Activated gamma-delta T cell treated with anti-CD3 and anti-CD28 coated beads, Interleukin-2, amount 50 U/mL, for 16 hours (primary cell): Measurements from ENCODE around the gene PIK3IP1.
A peak's percentile ranks its signal among the peaks of the same experiment; 100 is the strongest.

ENCODE experiments used
- DNase-seq: peaks from one replicate; pipeline ENCODE4 v3.0.0-alpha.2; 2020; ENCODE audit warnings: low read depth

PIK3IP1 gene

DNA sequence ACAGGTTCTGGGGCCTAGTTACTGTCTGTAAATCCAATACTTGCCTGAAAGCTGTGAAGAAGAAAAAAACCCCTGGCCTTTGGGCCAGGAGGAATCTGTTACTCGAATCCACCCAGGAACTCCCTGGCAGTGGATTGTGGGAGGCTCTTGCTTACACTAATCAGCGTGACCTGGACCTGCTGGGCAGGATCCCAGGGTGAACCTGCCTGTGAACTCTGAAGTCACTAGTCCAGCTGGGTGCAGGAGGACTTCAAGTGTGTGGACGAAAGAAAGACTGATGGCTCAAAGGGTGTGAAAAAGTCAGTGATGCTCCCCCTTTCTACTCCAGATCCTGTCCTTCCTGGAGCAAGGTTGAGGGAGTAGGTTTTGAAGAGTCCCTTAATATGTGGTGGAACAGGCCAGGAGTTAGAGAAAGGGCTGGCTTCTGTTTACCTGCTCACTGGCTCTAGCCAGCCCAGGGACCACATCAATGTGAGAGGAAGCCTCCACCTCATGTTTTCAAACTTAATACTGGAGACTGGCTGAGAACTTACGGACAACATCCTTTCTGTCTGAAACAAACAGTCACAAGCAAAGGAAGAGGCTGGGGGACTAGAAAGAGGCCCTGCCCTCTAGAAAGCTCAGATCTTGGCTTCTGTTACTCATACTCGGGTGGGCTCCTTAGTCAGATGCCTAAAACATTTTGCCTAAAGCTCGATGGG, 13.5 kb downstream of the PIK3IP1 start:
- no peak for DNase-seq

DNA sequence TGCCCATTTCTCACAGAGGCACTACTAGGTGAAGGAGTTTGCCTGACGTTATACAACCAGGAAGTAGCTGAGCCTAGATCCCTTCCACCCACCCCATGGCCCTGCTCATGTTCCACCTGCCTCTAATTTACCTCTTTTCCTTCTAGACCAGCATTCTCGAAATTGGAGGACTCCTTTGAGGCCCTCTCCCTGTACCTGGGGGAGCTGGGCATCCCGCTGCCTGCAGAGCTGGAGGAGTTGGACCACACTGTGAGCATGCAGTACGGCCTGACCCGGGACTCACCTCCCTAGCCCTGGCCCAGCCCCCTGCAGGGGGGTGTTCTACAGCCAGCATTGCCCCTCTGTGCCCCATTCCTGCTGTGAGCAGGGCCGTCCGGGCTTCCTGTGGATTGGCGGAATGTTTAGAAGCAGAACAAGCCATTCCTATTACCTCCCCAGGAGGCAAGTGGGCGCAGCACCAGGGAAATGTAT, 14.1 kb downstream of the PIK3IP1 start:
- no peak for DNase-seq

GRCh38 chr22:31277741-31278140, 14.5 kb downstream of the PIK3IP1 start:
- no peak for DNase-seq

DNA sequence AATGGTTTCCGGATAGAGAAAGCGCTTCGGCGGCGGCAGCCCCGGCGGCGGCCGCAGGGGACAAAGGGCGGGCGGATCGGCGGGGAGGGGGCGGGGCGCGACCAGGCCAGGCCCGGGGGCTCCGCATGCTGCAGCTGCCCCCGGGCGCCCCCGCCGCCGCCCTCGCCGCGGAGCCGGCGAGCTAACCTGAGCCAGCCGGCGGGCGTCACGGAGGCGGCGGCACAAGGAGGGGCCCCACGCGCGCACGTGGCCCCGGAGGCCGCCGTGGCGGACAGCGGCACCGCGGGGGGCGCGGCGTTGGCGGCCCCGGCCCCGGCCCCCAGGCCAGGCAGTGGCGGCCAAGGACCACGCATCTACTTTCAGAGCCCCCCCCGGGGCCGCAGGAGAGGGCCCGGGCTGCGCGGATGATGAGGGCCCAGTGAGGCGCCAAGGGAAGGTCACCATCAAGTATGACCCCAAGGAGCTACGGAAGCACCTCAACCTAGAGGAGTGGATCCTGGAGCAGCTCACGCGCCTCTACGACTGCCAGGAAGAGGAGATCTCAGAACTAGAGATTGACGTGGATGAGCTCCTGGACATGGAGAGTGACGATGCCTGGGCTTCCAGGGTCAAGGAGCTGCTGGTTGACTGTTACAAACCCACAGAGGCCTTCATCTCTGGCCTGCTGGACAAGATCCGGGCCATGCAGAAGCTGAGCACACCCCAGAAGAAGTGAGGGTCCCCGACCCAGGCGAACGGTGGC, 15.7 kb downstream of the PIK3IP1 start:
- DNase-seq = no peak

GRCh38 chr22:31275576-31275975, 16.7 kb downstream of the PIK3IP1 start:
- no peak for DNase-seq

GRCh38 chr22:31275018-31275417, 17.3 kb downstream of the PIK3IP1 start:
- no peak for DNase-seq

GRCh38 chr22:31274017-31274416, 18.3 kb downstream of the PIK3IP1 start:
- no peak for DNase-seq

DNA sequence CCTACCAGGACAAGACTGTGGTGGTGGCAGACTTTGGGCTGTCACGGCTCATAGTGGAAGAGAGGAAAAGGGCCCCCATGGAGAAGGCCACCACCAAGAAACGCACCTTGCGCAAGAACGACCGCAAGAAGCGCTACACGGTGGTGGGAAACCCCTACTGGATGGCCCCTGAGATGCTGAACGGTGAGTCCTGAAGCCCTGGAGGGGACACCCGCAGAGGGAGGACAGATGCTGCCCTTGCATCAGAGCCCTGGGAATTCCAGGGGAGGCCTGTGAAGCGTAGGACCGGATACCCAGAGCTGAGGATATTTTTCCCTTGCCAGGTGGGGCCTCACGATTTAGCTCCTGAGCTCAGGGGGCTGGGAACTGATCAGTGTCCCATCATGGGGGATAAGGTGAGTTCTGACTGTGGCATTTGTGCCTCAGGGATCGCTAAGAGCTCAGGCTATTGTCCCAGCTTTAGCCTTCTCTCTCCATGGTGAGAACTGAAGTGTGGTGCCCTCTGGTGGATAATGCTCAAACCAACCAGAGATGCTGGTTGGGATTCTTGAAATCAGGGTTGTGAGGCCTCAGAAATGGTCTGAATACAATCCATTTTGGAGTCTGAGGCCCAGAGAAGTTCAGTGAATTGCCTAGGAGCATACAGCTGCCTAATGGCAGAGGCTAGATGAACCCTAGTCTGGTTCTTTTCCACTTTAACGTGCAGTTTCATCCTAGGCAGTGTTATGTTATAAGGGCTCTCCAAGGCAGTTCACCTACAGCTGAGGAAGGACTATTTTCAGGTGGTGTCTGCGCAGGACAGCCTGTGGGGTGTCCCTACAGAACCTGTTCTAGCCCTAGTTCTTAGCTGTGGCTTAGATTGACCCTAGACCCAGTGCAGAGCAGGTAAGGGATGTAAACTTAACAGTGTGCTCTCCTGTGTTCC, 19.5 kb downstream of the PIK3IP1 start:
- peak; percentile 27 for DNase-seq

- DNase-seq = no peak
Measured at GRCh38 chr22:31271485-31271884, 20.8 kb downstream of the PIK3IP1 start.

GRCh38 chr22:31271026-31271425, 21.3 kb downstream of the PIK3IP1 start:
- no peak for DNase-seq

DNA sequence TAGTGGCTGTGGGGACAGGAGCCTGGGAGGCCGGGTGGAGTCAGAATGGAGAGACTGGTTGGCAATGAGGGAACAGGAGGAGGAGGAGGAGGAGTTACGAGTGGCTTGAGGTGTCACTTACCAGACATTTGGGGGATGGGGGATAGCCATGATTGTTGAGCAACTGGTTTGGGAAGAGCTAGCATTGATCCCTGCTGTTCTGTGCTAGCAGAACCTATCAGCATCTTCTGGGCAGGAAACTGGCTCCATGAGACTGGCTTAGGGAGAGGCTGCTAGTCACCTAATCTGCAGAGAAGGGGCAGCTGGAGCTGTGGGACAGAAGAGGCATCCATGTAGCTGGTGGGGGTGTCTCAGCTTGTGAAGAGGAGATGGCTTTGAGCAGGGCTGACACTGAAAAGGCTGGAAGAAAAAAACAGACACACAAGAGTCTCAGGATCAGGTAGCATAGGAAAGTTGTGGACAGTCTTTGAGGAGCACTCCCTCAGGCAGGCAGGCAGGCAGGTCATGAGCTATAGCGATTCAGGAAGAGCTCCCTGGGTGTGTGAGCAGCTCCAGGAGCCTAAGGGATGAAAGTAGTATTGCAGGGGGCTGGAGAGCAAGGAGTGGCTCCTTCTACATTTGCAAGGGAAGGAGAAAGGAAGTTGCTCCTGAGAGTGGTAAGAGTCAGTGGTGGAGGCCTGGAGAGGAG, 22.3 kb downstream of the PIK3IP1 start:
- DNase-seq = no peak

GRCh38 chr22:31268281-31268680, 24.0 kb downstream of the PIK3IP1 start:
- DNase-seq = no peak

DNA sequence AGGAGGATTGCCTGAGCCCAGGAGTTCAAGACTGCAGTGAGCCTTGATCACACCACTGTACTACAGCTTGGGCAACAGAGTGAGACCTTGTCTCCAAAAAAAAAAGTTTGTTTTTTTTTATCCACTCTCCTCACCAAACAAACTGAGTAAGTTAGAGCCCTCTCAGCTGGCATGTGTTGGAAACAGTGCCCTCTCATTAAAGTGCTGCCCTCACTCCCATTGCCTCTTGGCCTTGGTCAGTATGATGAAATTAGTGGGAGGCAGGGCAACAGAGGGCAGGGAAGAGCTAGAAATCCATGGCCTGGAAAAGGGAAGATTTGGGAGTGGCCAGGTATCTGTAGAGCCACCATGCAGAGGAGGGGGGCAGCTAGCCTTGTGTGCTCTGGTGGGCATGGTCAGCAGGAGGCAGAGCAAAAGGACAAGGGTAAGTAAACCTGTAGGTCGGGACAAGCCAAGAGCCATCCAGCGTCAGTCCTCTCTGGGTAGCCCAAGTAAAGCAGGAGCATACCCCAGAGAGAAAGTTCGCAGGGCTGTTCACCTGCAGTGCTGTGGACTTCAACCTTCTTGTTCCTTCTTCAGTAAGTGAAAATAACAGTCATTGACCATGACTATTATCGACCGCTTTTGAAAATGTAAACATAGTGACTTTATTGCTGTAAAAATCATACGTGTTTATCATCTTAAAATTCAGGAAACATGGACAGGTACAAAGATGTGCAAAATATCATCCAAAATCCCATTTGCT, 28.2 kb downstream of the PIK3IP1 start:
- no peak for DNase-seq

GRCh38 chr22:31262312-31263133, 29.8 kb downstream of the PIK3IP1 start:
- DNase-seq = no peak

- DNase-seq = no peak
Measured at GRCh38 chr22:31260474-31260856, 31.8 kb downstream of the PIK3IP1 start.

DNA sequence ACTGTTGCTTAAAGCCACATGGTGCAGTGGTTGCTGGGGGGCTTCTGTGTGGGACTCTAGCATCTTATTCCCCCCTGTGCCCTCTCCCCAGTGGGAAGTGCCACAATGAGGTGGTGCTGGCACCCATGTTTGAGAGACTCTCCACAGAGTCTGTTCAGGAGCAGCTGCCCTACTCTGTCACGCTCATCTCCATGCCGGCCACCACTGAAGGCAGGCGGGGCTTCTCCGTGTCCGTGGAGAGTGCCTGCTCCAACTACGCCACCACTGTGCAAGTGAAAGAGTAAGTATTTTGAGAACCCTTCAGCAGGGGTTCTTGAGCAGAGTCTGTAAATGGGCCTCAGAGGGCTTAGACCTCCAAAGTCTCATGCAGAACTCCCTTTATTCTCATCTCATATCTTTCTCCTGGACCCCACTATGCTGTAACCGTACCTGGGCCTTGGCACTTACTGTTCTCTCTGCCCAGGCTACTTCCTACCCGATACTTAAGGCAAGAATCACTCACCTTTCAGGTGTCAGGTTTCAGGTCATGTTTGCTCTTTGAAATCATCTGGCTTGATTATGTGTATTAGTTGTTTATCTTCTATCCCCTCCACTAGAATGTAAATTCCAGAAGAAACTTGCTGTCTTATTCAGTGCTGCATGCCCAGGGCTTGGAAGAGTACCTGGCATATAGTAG, 32.4 kb downstream of the PIK3IP1 start:
- no peak for DNase-seq

DNA sequence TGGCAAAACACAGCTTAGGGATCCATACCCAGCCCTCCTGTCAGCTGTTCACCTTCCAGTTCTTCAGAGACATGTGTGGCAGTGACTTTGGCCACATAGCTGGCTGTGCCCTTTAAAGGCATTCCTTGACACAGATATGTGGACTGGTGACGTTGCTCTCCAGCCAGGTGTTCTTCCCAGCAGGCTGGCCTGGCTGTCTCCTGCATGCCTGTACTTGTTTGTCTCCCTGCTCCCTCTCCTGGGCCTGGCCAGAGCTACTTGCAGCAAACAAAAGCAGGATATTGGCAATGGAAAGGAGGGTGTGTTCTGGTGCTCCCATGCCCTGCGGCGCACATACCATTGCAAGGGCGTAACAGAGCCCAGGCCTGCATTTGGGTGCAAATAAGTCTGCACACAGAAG, 38.3 kb downstream of the PIK3IP1 start:
- DNase-seq = no peak

DNA sequence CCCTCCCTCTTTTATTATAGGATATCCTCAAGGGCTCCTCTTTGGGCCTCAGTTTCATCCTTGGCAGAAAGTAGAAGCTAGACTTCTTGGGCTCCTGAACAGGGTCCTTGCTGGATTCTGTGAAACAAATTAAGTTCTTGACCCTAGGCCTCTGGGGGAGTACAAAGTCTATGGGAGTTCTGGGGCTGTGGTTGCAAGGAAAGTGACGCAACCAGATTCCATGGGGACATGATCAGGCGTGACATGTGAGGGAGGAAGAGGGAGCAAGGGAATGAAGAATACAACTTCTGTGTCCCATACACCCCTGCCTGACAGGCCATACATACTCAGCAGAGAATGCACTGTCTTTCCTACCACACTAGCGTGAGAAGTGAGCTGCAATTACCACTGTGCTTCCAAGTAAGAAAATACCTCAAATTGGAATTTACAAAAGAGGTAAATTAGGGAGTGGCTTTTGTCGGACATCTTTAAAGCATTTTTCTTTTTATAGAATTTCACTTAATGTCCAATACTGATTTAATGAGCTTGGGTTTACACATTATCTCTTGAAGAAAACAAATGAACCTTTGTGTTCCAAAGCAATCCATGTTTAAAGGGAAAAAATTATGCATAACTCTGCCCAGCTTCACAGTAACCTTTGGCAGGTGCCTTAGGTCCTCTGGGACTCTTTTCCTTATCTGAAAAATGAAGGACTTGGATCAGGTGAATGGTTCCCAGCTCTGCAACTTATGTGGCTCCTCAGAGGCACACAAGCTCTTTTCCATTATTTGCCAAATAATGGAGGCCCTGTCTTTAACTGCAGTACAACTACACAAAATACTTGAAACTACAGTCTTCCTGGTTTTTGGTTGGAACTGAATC, 41.3 kb downstream of the PIK3IP1 start:
- no peak for DNase-seq
